ENCODE measurements around the gene PTPN20.

PTPN20 gene

DNA sequence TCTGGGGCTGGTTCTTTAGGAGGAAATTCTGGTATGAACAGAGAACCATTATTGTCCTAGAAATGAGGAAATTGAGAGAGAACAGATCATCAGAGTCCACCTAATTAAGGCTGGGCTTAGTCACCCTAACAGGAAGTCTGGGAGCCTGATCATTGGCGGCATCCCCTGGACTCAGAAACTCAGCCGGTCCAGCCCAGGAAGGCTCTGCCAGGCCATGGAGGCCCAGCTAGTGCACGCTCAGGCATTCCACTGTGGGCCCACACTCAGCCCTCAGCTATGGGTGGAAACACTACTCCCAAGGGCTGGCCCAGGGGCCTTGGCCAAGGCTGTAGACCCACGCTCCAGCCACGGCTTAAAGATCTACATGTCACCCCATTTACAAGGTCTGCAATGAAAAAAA is 109.2 kb downstream of the PTPN20 start:
- DNase-seq (ENCODE audit: low read depth): peak; percentile 7
- H3K4me3 ChIP-seq (replicated peaks; ENCODE audit: low read depth, low read length): no peak overlapping the region
- TF ChIP-seq, protein P1, sequence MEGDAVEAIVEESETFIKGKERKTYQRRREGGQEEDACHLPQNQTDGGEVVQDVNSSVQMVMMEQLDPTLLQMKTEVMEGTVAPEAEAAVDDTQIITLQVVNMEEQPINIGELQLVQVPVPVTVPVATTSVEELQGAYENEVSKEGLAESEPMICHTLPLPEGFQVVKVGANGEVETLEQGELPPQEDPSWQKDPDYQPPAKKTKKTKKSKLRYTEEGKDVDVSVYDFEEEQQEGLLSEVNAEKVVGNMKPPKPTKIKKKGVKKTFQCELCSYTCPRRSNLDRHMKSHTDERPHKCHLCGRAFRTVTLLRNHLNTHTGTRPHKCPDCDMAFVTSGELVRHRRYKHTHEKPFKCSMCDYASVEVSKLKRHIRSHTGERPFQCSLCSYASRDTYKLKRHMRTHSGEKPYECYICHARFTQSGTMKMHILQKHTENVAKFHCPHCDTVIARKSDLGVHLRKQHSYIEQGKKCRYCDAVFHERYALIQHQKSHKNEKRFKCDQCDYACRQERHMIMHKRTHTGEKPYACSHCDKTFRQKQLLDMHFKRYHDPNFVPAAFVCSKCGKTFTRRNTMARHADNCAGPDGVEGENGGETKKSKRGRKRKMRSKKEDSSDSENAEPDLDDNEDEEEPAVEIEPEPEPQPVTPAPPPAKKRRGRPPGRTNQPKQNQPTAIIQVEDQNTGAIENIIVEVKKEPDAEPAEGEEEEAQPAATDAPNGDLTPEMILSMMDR (IDR thresholded peaks at IDR 0.05; ENCODE audit: low read length, missing control alignments): no peak

DNA sequence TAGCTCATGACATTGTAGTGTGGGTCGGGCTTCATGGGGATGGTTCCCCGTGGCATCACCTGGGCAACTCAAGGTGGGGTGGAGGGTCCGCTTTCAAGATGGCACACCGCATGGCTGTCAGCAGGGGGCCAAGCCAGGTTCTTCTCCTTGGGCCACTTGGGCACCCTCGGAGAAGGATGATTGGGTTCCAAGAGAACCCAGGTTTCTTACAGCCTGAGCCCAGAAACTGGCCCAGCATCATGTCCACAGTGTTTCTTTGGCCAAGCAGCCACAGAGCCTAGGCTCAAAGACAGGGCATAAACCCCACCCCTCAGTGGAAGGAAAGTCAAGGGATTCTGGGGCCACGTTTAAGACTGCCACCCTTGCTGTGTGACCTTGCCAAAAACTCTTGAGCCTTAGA is 110.6 kb downstream of the PTPN20 start:
- no peak overlapping the region for H3K4me3 ChIP-seq (replicated peaks; ENCODE audit: low read depth, low read length)
- TF ChIP-seq, protein P1 (IDR thresholded peaks at IDR 0.05; ENCODE audit: low read length, missing control alignments): no peak
- DNase-seq (ENCODE audit: low read depth): no peak

DNA sequence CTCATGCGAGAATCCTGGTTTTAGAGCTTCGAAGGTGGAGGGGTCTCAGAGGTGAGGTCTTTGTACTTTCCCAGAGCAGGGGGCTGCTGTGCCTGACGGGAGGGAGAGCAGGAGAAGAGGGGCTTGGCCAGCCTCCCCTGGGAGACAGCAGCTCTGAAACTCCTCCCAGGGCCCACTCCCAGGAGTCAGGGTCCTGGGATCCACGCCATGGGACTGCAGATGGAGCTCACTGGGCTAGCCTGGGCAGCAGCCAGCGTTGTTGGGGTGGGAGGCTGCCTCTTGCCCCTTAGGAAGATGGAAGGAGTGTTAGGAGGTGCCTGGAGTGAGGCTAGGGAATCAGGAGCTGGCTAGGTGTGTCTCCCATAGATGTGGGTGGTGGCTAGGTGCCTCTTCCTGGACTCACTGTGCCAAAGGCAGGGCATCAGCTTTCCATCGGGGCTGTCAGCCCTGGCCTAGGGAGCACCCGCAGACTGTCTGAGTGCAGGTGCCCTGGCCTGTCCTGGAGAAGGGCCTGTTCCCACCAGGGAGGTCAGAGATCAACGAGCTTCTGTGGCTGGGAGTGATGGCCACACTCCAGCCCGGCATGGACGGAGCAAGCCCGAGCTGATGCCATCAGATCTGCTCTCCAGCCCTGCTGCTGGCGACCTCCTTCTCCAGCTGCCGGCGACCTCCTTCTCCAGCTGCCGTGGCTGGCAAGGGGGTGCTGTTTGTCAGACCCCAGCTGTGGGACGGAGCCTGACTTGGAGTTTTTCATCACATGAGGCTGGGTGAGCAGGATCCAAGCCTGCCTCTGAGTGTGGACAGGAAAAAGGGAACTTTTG is 111.3 kb downstream of the PTPN20 start:
- no peak for DNase-seq (ENCODE audit: low read depth)
- H3K4me3 ChIP-seq (replicated peaks; ENCODE audit: low read depth, low read length): no peak overlapping the region
- TF ChIP-seq, protein P1 (IDR thresholded peaks at IDR 0.05; ENCODE audit: low read length, missing control alignments): no peak

DNA sequence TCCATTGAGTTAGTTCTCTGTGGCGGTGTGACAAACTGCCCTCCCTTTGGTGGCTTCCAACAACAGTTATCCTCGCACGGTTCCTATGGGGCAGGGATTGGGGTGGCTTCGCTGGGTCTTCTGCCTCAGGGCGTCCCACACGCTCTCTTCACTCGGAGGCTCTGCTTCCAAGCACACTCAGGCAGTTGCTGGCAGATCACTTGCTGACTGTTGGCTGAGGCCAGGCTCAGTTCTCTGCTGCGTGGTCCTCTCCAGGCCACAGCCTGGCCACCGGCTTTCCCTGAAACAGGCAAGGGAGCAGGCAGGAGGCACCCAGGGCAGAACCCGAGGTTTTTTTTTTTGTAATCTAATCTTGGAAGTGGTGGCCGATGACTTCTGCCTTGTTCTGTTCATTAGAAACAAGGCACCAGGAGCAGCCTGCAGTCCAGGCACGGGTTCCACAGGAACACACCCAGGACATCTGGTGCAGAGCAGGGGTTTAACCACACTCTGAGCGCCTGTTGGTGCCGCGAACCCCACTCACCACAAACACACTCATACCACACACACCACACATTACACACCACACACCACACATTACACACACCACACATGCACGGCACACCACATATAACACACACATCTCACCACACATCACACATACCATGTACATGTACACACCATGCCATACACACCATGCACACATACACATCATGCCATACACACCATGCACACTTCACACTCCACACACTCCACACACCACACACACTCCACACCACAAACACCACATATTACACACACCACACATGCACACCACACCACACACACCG is 112.2 kb downstream of the PTPN20 start:
- TF ChIP-seq, protein P1 (IDR thresholded peaks at IDR 0.05; ENCODE audit: low read length, missing control alignments): no peak
- H3K4me3 ChIP-seq (replicated peaks; ENCODE audit: low read depth, low read length): no peak overlapping the region
- DNase-seq (ENCODE audit: low read depth): no peak

DNA sequence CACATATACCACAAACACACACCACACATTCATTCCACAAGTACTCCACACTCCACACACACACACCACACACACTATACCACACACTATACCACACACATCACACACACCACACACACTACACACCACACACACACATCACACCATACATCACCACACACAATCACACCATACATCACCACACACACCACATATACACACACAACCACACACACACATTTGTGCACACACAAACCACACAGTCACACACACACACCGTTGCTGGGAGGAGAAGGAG is 112.8 kb downstream of the PTPN20 start:
- DNase-seq (ENCODE audit: low read depth): no peak
- TF ChIP-seq, protein P1 (IDR thresholded peaks at IDR 0.05; ENCODE audit: low read length, missing control alignments): no peak

DNA sequence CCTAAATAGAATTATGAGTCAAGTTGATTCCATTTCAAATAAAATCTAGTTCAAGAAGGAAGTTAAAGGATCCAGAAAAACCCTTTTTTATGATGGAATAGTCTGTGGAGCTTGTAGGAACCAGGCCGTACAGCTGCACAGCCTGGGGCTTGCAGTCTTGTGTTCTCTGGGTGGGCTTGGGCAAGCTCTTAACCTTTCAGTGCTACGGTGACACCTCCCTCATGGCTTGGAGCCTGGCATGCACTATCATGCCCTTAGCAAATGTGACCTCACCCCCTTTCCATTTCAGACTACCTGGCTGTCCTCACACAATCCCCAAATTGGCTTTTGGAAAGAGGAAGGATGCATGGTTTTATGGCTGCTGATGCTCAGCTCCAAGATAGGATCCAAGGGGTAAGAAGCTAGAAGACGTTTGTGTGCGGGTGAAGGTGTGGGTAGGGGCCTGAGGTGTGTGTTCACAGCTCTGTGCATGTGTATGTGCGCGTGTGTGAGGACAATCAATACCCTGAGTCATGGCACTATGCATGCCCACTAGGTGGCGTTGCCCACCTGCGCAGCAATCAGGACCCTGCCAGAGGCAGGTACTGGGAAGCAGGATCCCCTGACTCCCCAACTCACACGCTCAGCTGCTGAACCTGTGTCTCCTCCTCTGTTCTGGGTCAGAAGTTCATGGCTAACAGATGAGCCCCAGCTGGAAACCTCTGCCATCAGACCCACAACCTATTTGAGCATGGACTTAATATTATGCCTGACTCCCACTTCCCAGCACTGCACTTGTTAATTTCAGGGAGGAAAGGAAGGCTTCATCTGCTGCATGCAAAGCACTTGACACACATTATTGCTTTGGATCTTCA is 113.4 kb downstream of the PTPN20 start:
- TF ChIP-seq, protein P1 (IDR thresholded peaks at IDR 0.05; ENCODE audit: low read length, missing control alignments): peak; percentile 94
- peak; percentile 61 for DNase-seq (ENCODE audit: low read depth)
- no peak overlapping the region for H3K4me3 ChIP-seq (replicated peaks; ENCODE audit: low read depth, low read length)

More for the DNA sequence above, 112.8 kb downstream of the PTPN20 start:
- H3K4me3 ChIP-seq (replicated peaks; ENCODE audit: low read depth, low read length): no peak overlapping the region

All from fibroblast of pulmonary artery (primary cell).